K562 (cell line): ENCODE data around the gene CAPZB. TPM values are rescaled to one million over a fixed set of nuclear protein-coding genes. Genes with fewer than 3 reads are reported as not detected.

ENCODE experiments used
- BRCA1 ChIP-seq, 2 experiments: fragments of 450-650 bp in 1 of 2; sonication (generic) in 1 of 2; formaldehyde crosslinking in 1 of 2; IDR thresholded peaks; 2 replicates each; pipeline versions ENCODE4 v1.5.0 to v1.6.1; 2017 to 2020; ENCODE audit warnings: mild to moderate bottlenecking in 1 of 2, missing genetic modification reagents in 1 of 2
- CEBPB ChIP-seq: fragments of 450-650 bp; IDR thresholded peaks from 2 replicates; pipeline ENCODE4 v1.6.1; 2016; ENCODE audit warnings: missing genetic modification characterization, missing compliant biosample characterization
- CREB5 ChIP-seq: fragments of 250-450 bp; sonication (Bioruptor Pico); IDR thresholded peaks from 2 replicates; pipeline ENCODE4 v1.5.0; 2020; ENCODE audit warnings: mild to moderate bottlenecking
- CREM ChIP-seq: IDR thresholded peaks from 2 replicates; pipeline ENCODE4 v1.6.1; 2014; ENCODE audit warnings: antibody characterized with exemption, low read depth
- ELF2 ChIP-seq: fragments of 250-450 bp; sonication (Bioruptor Pico); IDR thresholded peaks from 2 replicates; pipeline ENCODE4 v1.5.0; 2021; ENCODE audit warnings: mild to moderate bottlenecking
- HMGN3 ChIP-seq: IDR thresholded peaks from 2 replicates; pipeline ENCODE4 v1.6.1; 2011; ENCODE audit warnings: borderline replicate concordance, low read depth, mild to moderate bottlenecking, mixed read lengths, low read length; ENCODE audit not compliant: insufficient read length; ENCODE audit errors: extremely low read depth
- MYC ChIP-seq, 2 experiments: fragments of 250-450 bp in 1 of 2; sonication (Bioruptor Pico) in 1 of 2; IDR thresholded peaks; 2 replicates each; pipeline versions ENCODE4 v1.5.1 to v1.6.1; 2012 to 2021; ENCODE audit warnings: low read depth in 2 of 2, borderline replicate concordance in 1 of 2, improper control_type of control experiment in 1 of 2, low read length in 1 of 2, mild to moderate bottlenecking in 1 of 2, moderate library complexity in 1 of 2
- RFX5 ChIP-seq: IDR thresholded peaks from 2 replicates; pipeline ENCODE4 v1.6.1; 2011; ENCODE audit warnings: low read depth, mild to moderate bottlenecking, improper control_type of control experiment, low read length
- RUNX1 ChIP-seq: sonication (generic); IDR thresholded peaks from 2 replicates; pipeline ENCODE4 v1.6.1; 2016; ENCODE audit warnings: antibody characterized with exemption, low read depth
- ZNF143 ChIP-seq: sonication (generic); formaldehyde crosslinking; IDR thresholded peaks from 2 replicates; pipeline ENCODE4 v1.9.0; 2022; ENCODE audit warnings: mild to moderate bottlenecking, missing genetic modification reagents
- polyA plus RNA-seq, 8 experiments: library from polyadenylated mRNA; depleted of rRNA in 4 of 8; stranded (reverse) in 5 of 8; unstranded in 3 of 8; fragments of >200 nt; fragmentation: Nextera tagmentation in 2 of 8; fragmentation: Illumina TruSeq in 1 of 8; extraction: Ambion mirVana in 2 of 8; extraction: Trizol in 1 of 8; gene quantifications; 2 replicates each; pipeline versions ENCODE4 v1.2.1 to v1.2.3, GENCODE V29; 2011 to 2014; ENCODE audit warnings: inconsistent platforms in 1 of 8, missing spikeins in 1 of 8
- total RNA-seq, 7 experiments: library from RNA; depleted of rRNA in 6 of 7; stranded (reverse); fragments of >200 nt in 6 of 7; fragmentation: Illumina TruSeq in 2 of 7; extraction: Trizol in 2 of 7; gene quantifications; 2 replicates each; pipeline versions ENCODE4 v1.2.1 to v1.2.3, GENCODE V29; 2011 to 2021; ENCODE audit warnings: low replicate concordance in 1 of 7
- TF ChIP-seq, protein P1 (sequence below): fragments of 200-800 bp; sonication (Bioruptor generic); IDR thresholded peaks from 2 replicates; pipeline ENCODE4 v1.6.1; 2016; ENCODE audit warnings: missing genetic modification characterization, missing compliant biosample characterization
- TF ChIP-seq, protein P2 (sequence below): sonication (generic); formaldehyde crosslinking; IDR thresholded peaks from 2 replicates; pipeline ENCODE4 v1.8.0; 2023; ENCODE audit warnings: mild to moderate bottlenecking, missing genetic modification reagents
- TF ChIP-seq, protein P3 (sequence below): fragments of 450-650 bp; formaldehyde crosslinking; IDR thresholded peaks from 2 replicates; pipeline ENCODE4 v1.4.0; 2020; ENCODE audit warnings: mild to moderate bottlenecking, mixed read lengths

CAPZB gene
- total and polyA plus RNA-seq, 9 of the 15 experiments (the other 6 are each of a cell fraction or from before 2014, with no cell fraction given) = 57.6 to 297 (median 125) TPM

DNA sequence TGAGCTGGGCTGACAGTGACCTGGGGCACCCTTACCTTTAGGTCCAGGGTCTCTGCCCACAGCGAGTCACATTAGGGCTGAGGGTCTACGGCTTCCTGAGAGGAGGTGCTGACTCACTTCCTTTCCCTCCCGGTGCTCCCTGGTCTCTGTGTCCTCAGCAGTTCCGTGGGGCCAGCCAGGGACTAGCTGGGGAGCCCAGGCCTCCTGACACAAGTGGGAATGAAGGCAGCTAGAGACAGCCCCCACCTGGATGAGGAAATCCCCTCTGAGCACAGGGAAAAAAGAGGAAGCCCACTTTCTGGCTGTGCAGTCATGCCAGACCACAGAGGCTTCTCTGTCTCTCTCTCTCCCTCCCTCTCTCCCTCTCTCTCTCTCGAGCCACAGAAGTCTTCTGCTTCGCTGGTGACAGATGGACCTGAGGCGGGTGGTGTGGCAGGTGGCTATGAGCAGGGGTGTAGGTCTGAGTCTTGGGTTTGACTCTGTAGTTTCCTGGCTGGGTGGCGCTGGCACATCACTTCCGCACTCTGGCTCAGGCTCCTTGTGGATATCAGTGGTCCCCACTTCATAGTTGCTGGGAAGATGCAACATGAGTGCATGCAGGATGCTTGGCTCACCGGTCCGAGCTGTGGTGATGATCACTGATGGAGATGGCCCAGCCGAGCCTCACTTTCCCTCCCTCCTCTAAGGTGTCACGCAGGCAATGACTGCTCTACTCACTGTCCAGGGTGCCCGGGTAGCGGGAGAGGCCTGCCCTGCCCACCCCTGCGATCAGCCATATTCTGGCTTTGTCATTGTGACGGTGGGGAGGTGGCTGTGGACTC is 169.8 kb downstream of the CAPZB start (continued):
- no peak for TF ChIP-seq RUNX1
- TF ChIP-seq ELF2 (CRISPR knock-in tag) = no peak
- peak; percentile 44; the same call in 1 of the 2 replicates for TF ChIP-seq CREM
- TF ChIP-seq, protein P1, sequence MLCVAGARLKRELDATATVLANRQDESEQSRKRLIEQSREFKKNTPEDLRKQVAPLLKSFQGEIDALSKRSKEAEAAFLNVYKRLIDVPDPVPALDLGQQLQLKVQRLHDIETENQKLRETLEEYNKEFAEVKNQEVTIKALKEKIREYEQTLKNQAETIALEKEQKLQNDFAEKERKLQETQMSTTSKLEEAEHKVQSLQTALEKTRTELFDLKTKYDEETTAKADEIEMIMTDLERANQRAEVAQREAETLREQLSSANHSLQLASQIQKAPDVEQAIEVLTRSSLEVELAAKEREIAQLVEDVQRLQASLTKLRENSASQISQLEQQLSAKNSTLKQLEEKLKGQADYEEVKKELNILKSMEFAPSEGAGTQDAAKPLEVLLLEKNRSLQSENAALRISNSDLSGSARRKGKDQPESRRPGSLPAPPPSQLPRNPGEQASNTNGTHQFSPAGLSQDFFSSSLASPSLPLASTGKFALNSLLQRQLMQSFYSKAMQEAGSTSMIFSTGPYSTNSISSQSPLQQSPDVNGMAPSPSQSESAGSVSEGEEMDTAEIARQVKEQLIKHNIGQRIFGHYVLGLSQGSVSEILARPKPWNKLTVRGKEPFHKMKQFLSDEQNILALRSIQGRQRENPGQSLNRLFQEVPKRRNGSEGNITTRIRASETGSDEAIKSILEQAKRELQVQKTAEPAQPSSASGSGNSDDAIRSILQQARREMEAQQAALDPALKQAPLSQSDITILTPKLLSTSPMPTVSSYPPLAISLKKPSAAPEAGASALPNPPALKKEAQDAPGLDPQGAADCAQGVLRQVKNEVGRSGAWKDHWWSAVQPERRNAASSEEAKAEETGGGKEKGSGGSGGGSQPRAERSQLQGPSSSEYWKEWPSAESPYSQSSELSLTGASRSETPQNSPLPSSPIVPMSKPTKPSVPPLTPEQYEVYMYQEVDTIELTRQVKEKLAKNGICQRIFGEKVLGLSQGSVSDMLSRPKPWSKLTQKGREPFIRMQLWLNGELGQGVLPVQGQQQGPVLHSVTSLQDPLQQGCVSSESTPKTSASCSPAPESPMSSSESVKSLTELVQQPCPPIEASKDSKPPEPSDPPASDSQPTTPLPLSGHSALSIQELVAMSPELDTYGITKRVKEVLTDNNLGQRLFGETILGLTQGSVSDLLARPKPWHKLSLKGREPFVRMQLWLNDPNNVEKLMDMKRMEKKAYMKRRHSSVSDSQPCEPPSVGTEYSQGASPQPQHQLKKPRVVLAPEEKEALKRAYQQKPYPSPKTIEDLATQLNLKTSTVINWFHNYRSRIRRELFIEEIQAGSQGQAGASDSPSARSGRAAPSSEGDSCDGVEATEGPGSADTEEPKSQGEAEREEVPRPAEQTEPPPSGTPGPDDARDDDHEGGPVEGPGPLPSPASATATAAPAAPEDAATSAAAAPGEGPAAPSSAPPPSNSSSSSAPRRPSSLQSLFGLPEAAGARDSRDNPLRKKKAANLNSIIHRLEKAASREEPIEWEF (CRISPR knock-in tag) = no peak
- no peak for TF ChIP-seq CEBPB
- TF ChIP-seq, protein P2, sequence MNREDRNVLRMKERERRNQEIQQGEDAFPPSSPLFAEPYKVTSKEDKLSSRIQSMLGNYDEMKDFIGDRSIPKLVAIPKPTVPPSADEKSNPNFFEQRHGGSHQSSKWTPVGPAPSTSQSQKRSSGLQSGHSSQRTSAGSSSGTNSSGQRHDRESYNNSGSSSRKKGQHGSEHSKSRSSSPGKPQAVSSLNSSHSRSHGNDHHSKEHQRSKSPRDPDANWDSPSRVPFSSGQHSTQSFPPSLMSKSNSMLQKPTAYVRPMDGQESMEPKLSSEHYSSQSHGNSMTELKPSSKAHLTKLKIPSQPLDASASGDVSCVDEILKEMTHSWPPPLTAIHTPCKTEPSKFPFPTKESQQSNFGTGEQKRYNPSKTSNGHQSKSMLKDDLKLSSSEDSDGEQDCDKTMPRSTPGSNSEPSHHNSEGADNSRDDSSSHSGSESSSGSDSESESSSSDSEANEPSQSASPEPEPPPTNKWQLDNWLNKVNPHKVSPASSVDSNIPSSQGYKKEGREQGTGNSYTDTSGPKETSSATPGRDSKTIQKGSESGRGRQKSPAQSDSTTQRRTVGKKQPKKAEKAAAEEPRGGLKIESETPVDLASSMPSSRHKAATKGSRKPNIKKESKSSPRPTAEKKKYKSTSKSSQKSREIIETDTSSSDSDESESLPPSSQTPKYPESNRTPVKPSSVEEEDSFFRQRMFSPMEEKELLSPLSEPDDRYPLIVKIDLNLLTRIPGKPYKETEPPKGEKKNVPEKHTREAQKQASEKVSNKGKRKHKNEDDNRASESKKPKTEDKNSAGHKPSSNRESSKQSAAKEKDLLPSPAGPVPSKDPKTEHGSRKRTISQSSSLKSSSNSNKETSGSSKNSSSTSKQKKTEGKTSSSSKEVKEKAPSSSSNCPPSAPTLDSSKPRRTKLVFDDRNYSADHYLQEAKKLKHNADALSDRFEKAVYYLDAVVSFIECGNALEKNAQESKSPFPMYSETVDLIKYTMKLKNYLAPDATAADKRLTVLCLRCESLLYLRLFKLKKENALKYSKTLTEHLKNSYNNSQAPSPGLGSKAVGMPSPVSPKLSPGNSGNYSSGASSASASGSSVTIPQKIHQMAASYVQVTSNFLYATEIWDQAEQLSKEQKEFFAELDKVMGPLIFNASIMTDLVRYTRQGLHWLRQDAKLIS (CRISPR knock-in tag) = no peak
- TF ChIP-seq BRCA1 (IDR thresholded peaks at IDR 0.05) = no peak
- no peak for TF ChIP-seq BRCA1 (CRISPR knock-in tag; IDR thresholded peaks at IDR 0.05)
- TF ChIP-seq, protein P3, sequence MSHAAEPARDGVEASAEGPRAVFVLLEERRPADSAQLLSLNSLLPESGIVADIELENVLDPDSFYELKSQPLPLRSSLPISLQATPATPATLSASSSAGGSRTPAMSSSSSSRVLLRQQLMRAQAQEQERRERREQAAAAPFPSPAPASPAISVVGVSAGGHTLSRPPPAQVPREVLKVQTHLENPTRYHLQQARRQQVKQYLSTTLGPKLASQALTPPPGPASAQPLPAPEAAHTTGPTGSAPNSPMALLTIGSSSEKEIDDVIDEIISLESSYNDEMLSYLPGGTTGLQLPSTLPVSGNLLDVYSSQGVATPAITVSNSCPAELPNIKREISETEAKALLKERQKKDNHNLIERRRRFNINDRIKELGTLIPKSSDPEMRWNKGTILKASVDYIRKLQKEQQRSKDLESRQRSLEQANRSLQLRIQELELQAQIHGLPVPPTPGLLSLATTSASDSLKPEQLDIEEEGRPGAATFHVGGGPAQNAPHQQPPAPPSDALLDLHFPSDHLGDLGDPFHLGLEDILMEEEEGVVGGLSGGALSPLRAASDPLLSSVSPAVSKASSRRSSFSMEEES (CRISPR knock-in tag) = no peak
- no peak for TF ChIP-seq ZNF143 (CRISPR knock-in tag)
- TF ChIP-seq MYC (IDR thresholded peaks at IDR 0.05; ENCODE audit: low read depth, low read length) = no peak
- no peak for TF ChIP-seq MYC (CRISPR knock-in tag; IDR thresholded peaks at IDR 0.05; ENCODE audit: borderline replicate concordance, low read depth)
- TF ChIP-seq RFX5 = no peak
- TF ChIP-seq HMGN3 = no peak
- TF ChIP-seq CREB5 (CRISPR knock-in tag) = no peak
